ENCODE results near the gene SLC18A2. TPM values are rescaled to one million over a fixed set of nuclear protein-coding genes. Genes with fewer than 3 reads are reported as not detected.
A peak's percentile ranks its signal among the peaks of the same experiment; 100 is the strongest.
"Not testable (repeated sequence)": the region's sequence is repeated elsewhere in the genome, so short reads cannot be mapped to it uniquely, and the experiment has no call there.

SLC18A2 gene
- total RNA-seq, 1 donor from 2014 or later, result 12.0 TPM

DNA sequence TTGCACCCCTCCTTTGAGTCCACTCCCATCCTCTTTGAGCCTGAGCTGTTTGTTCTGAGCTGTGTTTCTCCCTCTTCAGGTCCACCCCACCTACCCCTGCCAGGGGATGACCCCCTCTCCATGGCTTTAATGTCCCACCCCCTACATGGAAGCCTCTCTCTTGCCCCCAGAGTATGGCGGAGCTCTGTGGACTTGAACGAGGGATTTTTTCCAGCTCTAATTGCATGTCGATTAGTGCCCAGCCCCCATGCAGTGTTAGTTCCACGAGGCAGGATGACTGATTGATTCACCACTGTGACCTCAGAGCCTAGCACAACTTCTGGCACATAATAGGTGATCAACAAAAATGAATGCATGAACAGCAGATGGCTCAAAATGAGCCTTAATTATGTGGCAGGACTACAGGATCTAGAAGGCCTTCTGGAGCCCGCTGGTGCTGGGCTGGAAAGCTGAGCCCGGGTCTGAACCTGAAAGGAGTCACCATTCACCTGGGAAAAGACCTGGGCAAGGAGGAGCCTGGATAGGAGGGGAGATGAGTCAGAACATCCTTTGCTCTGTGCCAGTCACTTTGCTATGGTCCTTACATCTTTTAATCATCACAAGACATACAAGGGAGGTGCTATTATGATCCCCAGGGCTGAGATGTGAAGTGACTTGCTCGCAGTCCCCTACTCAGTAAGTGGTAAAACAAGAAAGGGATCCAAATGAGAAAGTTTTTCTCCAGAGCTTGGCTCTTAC lies 17.1 kb upstream of the SLC18A2 start:
- Mint-ChIP-seq H3K4me1 (ENCODE audit: low read depth, unreplicated experiment) (peaks cover 31% of the 10 kb centered on the region), H3K27ac (ENCODE audit: unreplicated experiment) (peak overlapping the region; percentile 87), H3K9me3 (ENCODE audit: unreplicated experiment) (peaks cover 10% of the 10 kb centered on the region), H3K27me3 (ENCODE audit: unreplicated experiment) (peaks cover 12% of the 10 kb centered on the region), H3K4me3 (ENCODE audit: unreplicated experiment) (peak overlapping the region; percentile 16), H3K36me3 (ENCODE audit: unreplicated experiment) (no peaks in the 10 kb centered on the region)
- no peak for DNase-seq
- TF ChIP-seq CTCF (IDR thresholded peaks at IDR 0.05; ENCODE audit: partially characterized antibody, unreplicated experiment), result no peak

DNA sequence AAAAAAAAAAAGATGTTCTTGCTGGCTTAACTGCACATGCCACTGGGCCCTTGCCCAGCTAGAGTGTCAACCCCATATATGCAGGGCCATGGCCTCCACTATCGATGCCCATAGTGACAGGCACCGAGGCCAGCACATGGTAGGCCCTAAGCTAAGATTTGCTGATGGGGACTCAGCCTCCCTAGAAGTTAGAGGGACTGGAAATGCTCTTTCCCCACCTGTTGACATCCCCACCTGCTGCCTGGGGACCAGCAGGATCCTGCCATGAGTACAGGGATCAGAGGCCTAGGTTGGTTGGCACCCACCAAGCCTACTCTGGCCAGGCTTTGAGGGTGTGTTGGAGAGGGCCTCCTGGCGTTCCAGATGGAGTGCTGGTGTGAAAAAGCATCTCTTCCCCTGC lies 16.0 kb upstream of the SLC18A2 start:
- no peak for DNase-seq
- peaks cover 7% of the 10 kb centered on the region for H3K36me3 Mint-ChIP-seq (ENCODE audit: unreplicated experiment)
- no peak overlapping the region for H3K27ac Mint-ChIP-seq (ENCODE audit: unreplicated experiment)
- H3K4me3 Mint-ChIP-seq (ENCODE audit: unreplicated experiment), result no peak overlapping the region
- H3K9me3 Mint-ChIP-seq (ENCODE audit: unreplicated experiment), result peaks cover 13% of the 10 kb centered on the region
- peaks cover 31% of the 10 kb centered on the region for H3K4me1 Mint-ChIP-seq (ENCODE audit: low read depth, unreplicated experiment)
- no peak for TF ChIP-seq CTCF (IDR thresholded peaks at IDR 0.05; ENCODE audit: partially characterized antibody, unreplicated experiment)
- peaks cover 11% of the 10 kb centered on the region for H3K27me3 Mint-ChIP-seq (ENCODE audit: unreplicated experiment)

- Mint-ChIP-seq H3K27me3 (ENCODE audit: unreplicated experiment) (peaks cover 17% of the 10 kb centered on the region), H3K36me3 (ENCODE audit: unreplicated experiment) (peaks cover 18% of the 10 kb centered on the region), H3K4me1 (ENCODE audit: low read depth, unreplicated experiment) (peaks cover 23% of the 10 kb centered on the region), H3K4me3 (ENCODE audit: unreplicated experiment) (no peak overlapping the region), H3K27ac (ENCODE audit: unreplicated experiment) (no peak overlapping the region), H3K9me3 (ENCODE audit: unreplicated experiment) (peaks cover 19% of the 10 kb centered on the region)
- DNase-seq, result peak; percentile 36
- no peak for TF ChIP-seq CTCF (IDR thresholded peaks at IDR 0.05; ENCODE audit: partially characterized antibody, unreplicated experiment)
Measured at GRCh38 chr10:117226813-117227451, 14.0 kb upstream of the SLC18A2 start.

DNA sequence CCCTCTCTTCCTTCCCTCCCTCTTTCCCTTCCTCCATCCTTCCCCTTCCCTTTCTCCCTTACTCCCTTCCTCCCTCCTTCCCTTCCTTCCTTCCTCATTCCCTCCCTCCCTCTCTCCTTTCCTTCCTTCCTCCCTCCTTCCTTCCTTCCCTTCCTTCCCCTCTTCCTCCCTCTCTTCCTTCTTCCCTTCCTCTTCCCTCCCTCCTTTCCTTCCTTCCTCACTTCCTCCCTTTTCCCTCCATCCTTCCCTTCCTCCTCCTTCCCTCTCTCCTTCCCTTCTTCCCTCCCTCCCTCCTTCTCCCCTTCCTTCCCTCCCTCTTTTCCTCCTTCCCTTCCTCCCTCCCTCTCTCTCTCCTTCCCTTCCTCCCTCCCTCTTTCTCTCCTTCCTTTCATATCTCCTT lies 12.7 kb upstream of the SLC18A2 start:
- TF ChIP-seq CTCF (IDR thresholded peaks at IDR 0.05; ENCODE audit: partially characterized antibody, unreplicated experiment), result no peak
- Mint-ChIP-seq H3K27ac (ENCODE audit: unreplicated experiment) (no peak overlapping the region), H3K27me3 (ENCODE audit: unreplicated experiment) (peaks cover 14% of the 10 kb centered on the region), H3K4me3 (ENCODE audit: unreplicated experiment) (no peak overlapping the region), H3K4me1 (ENCODE audit: low read depth, unreplicated experiment) (peaks cover 12% of the 10 kb centered on the region), H3K9me3 (ENCODE audit: unreplicated experiment) (peaks cover 14% of the 10 kb centered on the region), H3K36me3 (ENCODE audit: unreplicated experiment) (peaks cover 18% of the 10 kb centered on the region)
- no peak for DNase-seq

GRCh38 chr10:117230107-117230506 lies 10.8 kb upstream of the SLC18A2 start:
- H3K27ac Mint-ChIP-seq (ENCODE audit: unreplicated experiment); H3K9me3 Mint-ChIP-seq (ENCODE audit: unreplicated experiment); DNase-seq; H3K4me3 Mint-ChIP-seq (ENCODE audit: unreplicated experiment): not testable (repeated sequence)
- Mint-ChIP-seq H3K4me1 (ENCODE audit: low read depth, unreplicated experiment) (peaks cover 11% of the 10 kb centered on the region), H3K36me3 (ENCODE audit: unreplicated experiment) (peaks cover 18% of the 10 kb centered on the region), H3K27me3 (ENCODE audit: unreplicated experiment) (peaks cover 11% of the 10 kb centered on the region)
